Activated effector memory CD4-positive, alpha-beta T cell treated with anti-CD3 and anti-CD28 coated beads, Interleukin-2, amount 50 U/mL, for 16 hours (primary cell): ENCODE data around the gene EEFSEC.
A peak's percentile ranks its signal among the peaks of the same experiment; 100 is the strongest.

Experiments
- DNase-seq: peaks from one replicate; pipeline ENCODE4 v3.0.0-alpha.2; 2020

EEFSEC gene, protein sequence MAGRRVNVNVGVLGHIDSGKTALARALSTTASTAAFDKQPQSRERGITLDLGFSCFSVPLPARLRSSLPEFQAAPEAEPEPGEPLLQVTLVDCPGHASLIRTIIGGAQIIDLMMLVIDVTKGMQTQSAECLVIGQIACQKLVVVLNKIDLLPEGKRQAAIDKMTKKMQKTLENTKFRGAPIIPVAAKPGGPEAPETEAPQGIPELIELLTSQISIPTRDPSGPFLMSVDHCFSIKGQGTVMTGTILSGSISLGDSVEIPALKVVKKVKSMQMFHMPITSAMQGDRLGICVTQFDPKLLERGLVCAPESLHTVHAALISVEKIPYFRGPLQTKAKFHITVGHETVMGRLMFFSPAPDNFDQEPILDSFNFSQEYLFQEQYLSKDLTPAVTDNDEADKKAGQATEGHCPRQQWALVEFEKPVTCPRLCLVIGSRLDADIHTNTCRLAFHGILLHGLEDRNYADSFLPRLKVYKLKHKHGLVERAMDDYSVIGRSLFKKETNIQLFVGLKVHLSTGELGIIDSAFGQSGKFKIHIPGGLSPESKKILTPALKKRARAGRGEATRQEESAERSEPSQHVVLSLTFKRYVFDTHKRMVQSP

GRCh38 chr3:128153156-128154041, at the start of gene EEFSEC:
TSS of gene EEFSEC (plus strand) at chr3:128153481. CDS start at chr3:128153508, 27 bp downstream.
- DNase-seq, result peak; percentile 95

DNA sequence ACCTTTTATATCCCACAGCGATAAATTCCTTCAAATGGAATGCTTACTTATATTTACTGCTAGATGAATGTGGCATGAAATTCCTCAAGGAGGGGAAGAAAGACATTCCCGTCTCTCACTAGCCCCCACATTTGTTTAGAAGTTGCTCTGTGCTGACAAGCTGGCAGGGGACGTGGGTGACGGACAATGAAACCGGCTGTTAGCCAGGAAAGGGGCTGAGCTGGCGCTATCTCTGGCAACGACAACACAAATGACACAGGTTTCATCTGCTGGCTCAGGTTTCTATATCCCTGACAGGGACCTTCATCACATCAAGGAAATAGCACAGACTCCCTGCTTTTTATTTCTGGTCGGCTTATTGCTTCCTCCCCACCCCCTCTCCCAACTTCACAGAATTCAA, 45.4 kb upstream of the EEFSEC start:
- DNase-seq, result no peak

- no peak for DNase-seq
Observed at GRCh38 chr3:128111147-128111546, 42.1 kb upstream of the EEFSEC start.

DNA sequence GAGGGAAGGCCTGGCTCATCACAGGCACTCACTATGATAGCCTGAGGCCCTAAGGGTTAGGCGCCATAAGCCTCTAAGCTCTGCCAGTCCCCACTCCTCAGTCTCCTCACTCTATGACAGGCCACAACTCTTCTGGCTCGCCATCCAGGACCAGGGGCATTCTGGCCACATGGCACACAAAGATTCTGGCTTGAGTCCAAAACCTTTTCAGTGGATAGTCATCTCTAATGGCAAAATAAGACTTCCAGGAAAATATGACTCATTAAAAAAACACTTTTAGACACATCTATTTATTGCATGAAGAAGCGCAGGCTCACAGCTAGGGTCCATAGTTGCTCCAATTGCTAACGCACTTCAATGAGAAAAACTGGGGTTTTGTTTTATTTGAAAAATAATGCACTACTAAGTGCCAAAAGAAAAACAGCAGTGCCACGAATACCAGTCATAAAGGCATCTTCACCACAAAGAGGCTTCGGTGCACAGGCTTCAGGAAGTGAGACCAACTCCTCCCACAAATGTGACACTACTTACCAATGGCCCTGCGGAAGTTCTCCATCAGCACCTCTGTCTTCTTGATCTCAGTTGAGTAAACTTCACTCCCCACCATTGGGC, 40.8 kb upstream of the EEFSEC start:
- DNase-seq, result peak; percentile 76

DNA sequence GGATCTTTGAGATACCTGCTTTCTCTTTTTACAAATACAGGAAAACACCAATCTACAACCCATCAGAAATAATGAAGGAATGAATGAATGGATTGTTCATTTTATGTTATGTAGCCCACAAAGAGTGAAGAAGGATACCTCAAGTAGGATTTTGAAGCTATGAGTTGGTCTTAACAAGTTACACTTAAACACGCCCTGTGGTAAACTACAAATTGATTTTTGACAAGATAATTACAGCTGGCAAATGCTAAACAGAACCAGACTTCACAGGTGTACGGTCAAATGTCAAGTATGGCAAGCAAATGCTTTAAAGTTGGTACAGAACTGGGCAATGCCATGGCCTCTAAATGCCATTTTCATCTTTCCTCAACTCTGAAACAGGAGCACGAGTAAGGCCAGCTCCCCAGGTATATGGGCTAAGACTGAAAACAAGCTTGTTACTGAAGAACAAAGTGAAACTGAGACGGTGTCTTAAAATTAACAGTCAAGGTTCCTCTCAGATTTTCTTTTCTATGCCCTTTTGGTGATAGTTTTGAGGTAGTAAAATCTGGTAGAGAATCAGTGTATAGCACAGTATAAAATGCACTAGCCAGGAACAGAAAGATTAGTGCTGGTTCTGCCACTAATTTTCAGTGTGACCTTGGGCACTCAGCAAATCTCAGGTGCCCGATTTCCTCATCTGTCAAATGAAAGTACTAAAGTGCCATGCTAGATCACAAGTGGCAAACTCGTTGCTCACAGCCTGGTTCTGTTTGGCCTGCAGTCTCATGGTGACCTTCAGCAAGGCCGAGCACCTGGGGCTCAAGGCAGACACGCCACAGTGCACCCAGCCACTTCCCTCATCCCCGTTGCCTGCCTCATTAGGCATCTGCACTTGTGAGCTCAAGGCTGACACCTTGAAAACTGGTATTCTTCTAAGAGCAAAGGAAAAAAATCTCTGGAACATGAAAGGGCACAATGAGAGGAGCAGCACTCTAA, 39.2 kb upstream of the EEFSEC start:
- DNase-seq, result peak; percentile 64

GRCh38 chr3:128122013-128122412, 31.3 kb upstream of the EEFSEC start:
- DNase-seq, result no peak

GRCh38 chr3:128123156-128123537, 30.1 kb upstream of the EEFSEC start:
- DNase-seq, result no peak

DNA sequence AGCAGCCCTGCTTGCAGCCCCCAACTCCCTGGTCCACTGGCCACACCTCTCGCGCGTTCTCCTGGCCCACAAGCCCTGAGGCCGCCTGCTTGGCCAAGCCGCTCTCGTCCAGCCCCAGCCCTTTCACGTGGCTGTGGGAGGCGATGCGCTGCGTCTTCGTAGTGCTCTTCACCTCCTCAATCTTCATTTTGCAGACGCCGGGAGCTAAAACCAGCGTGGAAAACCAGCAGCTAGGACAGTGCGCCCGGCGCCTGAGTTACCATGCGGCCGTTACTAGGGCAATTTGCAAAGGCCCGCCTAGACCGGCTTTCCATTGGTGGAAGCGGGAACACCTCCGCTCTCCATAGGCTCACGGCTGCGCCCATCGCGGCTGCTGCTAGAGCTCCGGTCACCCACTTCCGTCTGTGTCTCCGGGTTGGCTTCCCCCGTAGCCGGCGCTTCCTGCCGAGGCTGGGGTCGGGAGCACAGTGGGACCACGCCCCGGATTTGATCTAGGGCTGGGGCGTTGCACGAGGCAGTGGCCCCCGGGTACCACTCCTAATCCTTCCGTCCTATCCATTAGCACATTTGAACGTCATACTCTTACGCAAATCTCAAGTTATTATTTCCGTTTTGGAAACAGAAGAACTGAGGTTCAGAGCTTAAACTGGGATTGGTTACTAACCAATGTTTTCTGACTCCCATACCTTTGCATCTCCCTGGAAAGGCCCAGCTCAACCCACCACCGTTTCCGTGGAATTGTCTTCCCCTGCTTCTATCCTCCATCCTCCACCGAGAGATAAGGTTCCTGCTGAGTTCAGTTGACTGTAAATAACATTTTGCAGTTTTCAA, 29.5 kb upstream of the EEFSEC start, which contains the start of gene RUVBL1:
Gene RUVBL1, minus strand, starts transcription at position 275 of the 831 bp plus-strand sequence. Its CDS starts 88 bp downstream, at position 187.
- DNase-seq, result peak; percentile 99

- DNase-seq, result no peak
Observed at GRCh38 chr3:128127236-128127635, 26.0 kb upstream of the EEFSEC start.

DNA sequence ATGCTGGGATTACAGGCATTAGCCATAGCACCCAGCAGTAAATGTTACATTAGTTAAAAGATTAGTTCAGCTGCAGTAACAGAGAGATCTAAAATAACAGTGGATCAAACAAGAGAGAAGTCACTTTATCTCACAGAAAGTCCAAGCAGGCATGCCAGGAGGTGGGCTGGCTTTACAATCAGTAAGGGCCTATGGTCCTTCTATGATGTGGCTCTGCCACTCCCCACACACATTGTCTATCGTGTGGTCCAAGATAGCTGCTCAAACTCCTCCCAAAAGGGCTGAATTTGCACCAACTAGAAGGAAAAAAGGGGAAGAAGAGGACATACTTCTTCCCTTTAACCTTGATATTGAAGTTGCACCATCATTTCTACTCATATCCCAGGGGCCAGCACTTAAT, 25.0 kb upstream of the EEFSEC start:
- DNase-seq, result no peak

- DNase-seq, result no peak
Observed at GRCh38 chr3:128131897-128132646, 21.2 kb upstream of the EEFSEC start.

DNA sequence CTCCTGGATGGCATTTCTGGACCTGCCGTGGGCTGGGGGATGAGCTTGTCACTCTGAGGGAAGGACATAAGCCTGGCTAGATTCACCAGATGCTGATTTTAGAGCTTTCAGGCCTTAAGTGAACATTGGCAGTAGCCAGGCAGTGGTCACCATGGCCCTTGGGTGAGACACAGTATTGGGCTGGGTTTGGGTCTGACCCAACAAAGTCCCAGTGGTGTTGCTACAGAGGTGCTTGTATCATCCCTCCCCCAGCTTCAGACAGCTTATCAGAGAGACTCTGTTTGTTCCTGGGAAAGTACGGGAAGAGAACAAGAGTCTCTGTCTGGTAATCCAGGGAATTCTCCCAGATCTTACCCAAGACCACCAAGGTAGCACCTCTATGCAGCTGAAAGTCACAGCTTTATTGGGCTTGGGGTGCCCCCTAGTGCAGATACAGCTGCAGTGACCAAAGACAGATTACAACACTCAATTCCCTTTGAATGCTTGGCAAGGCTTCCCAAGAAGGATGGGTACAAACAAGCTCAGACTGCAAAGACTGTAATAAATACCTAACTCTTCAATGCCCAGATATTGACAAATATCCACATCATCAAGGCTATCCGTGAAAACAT, 19.9 kb upstream of the EEFSEC start:
- peak; percentile 82 for DNase-seq

- no peak for DNase-seq
Observed at GRCh38 chr3:128143496-128143895, 9.8 kb upstream of the EEFSEC start.

DNA sequence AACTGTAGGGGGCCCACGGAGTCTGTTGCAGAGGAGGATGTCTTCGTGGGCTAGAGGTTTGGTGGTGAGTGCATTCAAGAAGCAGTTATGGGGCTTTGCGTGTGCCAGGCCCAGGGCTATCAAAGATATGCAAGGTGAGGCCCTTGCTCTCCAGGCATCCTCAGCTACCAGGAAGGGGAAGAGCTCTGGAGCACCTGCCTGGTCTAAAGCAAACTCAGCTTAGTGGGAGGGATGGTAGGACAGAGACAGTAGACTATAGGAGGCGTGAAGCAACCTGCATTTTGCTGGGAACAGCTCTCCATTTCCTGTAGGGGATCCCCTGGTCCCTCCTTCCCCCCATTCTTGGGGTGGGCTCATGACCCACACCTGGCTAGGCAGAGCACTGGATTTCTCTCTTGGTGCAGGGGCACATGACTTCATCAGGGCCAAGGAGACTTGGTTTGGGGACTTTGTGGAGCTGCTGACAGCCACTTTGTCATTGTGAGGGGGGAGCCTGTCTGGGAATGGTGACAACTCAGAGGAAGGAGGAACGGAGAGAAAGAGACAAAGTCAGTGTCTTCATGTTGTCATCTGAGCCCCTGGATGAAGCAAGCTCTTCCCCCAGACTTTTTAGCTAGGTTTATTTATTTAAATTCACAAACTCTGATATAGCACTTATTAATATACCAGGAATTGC, 8.6 kb upstream of the EEFSEC start:
- DNase-seq, result no peak

- DNase-seq, result no peak
Observed at GRCh38 chr3:128145279-128145678, 8.0 kb upstream of the EEFSEC start.

- no peak for DNase-seq
Observed at GRCh38 chr3:128146201-128146600, 7.1 kb upstream of the EEFSEC start.

DNA sequence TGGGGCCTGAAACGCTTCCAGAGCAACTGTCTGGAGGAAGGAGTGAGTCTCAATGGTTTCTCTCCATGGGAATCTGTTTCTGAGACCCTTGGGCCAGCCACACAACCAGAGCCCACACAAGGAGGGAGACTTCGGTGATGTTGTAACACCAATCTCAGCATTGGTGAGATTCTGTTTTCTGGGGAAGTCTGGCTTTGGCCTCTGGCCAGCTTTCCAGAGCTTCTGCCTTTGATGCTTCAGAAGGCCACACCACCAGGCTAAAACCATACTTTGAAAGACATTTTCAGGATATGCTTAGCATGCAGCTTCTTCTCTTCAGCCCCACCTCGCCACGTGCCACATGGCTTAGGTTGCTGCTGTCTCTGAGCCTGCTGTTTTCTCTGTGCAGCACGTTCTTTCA, 3.6 kb upstream of the EEFSEC start:
- DNase-seq, result no peak

DNA sequence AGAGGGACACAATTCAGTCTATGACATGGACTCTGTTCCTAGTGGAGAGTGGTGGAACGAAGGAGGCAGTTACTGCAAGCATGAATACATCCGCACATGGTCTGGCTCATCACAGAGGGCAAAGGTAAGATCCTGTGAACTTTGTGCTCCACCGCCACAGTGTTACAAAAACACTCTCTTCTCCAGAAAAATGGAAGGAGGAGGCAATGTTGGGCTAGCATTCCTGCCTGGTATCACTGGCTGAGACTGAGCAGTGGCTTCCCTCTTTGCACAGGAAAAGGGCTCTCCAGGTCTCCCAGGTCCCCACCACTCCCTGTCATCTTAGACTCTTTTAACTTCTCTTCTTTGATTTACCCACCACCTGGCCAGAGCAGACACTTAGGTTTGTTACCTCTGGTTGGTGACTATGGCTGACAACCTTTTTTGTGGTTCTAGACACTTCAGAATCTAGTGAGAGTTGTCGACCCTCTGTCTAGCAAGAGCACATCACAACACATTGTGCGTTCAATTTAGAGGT, 1.5 kb upstream of the EEFSEC start:
- DNase-seq, result no peak
